Placental pericyte (primary cell): ENCODE data around the gene TEX29. TPM values are rescaled to one million over a fixed set of nuclear protein-coding genes. Genes with fewer than 3 reads are reported as not detected.

Experiments used
- total RNA-seq: library from RNA; depleted of rRNA; stranded (reverse); fragments of >200 nt; gene quantifications from 2 replicates; pipeline ENCODE4 v1.2.3, GENCODE V29; 2012

TEX29 gene
- total RNA-seq: not detected in 2 replicates

DNA sequence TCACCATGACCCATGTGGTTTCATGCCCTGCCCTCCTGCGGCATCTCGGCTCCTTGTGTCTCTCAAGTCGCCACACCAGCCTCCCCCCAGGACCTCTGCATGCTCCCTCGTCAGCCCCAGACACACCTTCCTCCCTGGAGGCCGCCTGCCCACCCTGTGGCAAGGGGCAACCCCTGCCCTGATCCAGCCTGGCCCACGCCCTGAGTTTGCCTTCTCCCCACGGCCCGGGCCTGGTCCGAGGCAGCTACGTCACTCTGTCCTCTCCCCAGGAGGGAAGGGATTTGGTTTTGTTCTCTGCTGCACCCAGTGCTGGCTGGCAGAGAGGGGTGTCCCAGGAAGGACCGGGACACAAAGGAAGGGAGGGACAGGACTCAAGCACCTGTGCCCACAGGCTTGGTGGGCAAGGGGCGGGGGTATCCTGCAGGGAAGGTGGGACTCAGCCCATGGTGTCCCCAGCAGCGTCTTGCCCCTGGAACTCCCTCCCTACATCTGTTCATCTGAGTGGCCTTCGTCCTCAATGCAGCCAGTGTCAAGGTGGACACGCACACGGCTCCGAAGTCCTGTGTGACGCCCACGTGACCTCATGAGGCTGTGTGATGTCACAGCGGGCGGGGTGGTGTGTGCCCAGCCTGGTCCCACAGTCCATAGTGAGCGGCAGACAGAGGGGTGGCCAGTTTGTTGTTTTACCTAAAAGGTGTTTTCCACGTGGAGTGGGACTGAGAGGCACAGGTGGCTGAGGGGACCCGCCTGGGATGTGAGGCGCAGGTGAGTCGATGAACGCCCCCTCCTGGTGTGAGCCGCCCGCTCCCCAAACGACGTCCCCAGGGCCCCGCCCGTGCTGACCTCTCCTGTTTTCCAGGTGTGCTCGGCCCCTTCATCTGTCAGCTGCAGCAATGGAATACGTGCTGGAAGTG is at the start of gene TEX29:
TSS of gene TEX29 (plus strand) at position 645 of the 914 bp plus-strand sequence. CDS start at position 894, 249 bp downstream.

Other genes with a start within 250 kb of the TEX29 start
- 23.6 and 36.9 TPM in 2 replicates for gene ARHGEF7, start 205.3 kb upstream of the TEX29 start, total RNA-seq